NCI-H446 treated with DMSO at 0.1 percent for 48 hours (cell line): ENCODE results near the gene SEMA6A.

Source experiments
- DNase-seq: peaks from one replicate; lab custom pipeline; 2025; lab: John Stamatoyannopoulos, UW

SEMA6A gene

GRCh38 chr5:116404016-116404415, 170.6 kb downstream of the SEMA6A start:
- DNase-seq: peak; percentile 29

- no peak for DNase-seq
These were observed 172.4 kb downstream of the SEMA6A start for GRCh38 chr5:116402235-116402634.

GRCh38 chr5:116401576-116401975, 173.0 kb downstream of the SEMA6A start:
- DNase-seq: no peak

GRCh38 chr5:116396476-116397099, 178.0 kb downstream of the SEMA6A start:
- DNase-seq: no peak

- peak; percentile 38 for DNase-seq
These were observed 178.9 kb downstream of the SEMA6A start for GRCh38 chr5:116395631-116396203.

GRCh38 chr5:116395226-116395625, 179.4 kb downstream of the SEMA6A start:
- peak; percentile 88 for DNase-seq

GRCh38 chr5:116394186-116394867, 180.3 kb downstream of the SEMA6A start:
- DNase-seq: no peak
